Temporal lobe (tissue), 2 donors: ENCODE results near the gene PRDM13. TPM values are rescaled to one million over a fixed set of nuclear protein-coding genes. Genes with fewer than 3 reads are reported as not detected.

Source experiments
- small RNA-seq: library from RNA; depleted of rRNA; stranded (forward); fragments of <200 nt; gene quantifications from one replicate; pipeline ENCODE3, GENCODE V24; 2014; ENCODE audit warnings: low replicate concordance
- total RNA-seq: library from RNA; depleted of rRNA; stranded (reverse); fragments of >200 nt; gene quantifications from one replicate; pipeline ENCODE4 v1.2.3, GENCODE V29; 2014

The PRDM13 gene
- total RNA-seq, 1 donor from 2014 or later, result not detected

Small RNA genes lying within 50 kb of the gene (small RNA-seq; reads per million reads assigned to genes)
- not detected for gene RF00019

Other genes starting within 250 kb of the PRDM13 start
- gene COQ3, start 212.6 kb upstream of the PRDM13 start, total RNA-seq, result 9.8 TPM
- gene PNISR, start 181.5 kb upstream of the PRDM13 start, total RNA-seq, result 85.8 TPM
- gene USP45, start 91.4 kb upstream of the PRDM13 start, total RNA-seq, result 7.9 TPM
- gene CCNC, start 38.2 kb upstream of the PRDM13 start, total RNA-seq, result 63.4 TPM